GM21528 (cell line): ENCODE data around the gene COL12A1.

Source experiments
- ATAC-seq: cut with Tn5 transposase; IDR thresholded peaks from one replicate; pipeline ENCODE4 v1.9.1; 2021; ENCODE audit warnings: mild to moderate bottlenecking, moderate library complexity; ENCODE audit not compliant: unreplicated experiment, low FRiP score

Gene COL12A1

GRCh38 chr6:75070244-75070643 lies 135.6 kb downstream of the COL12A1 start:
- no peak for ATAC-seq

GRCh38 chr6:75065523-75065922 lies 140.3 kb downstream of the COL12A1 start:
- no peak for ATAC-seq

DNA sequence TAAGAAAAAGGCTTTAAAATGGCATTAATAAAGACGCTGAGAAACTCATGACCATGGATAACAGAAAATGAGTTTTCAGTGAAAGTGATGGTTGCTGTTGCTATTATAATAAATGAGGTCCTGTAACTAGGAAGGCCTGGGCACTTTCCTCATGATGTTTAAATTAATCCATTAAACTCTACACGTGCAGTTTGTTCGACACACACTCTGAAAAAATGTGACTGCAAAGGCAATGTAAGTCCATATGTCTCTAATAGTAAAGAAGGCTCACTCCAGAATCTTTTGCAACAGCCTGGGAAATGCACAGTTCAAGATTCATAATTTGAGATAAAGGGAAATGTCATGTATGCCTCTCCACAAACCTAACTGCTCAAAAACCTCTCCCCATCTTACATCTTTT lies 153.4 kb downstream of the COL12A1 start:
- ATAC-seq = no peak

DNA sequence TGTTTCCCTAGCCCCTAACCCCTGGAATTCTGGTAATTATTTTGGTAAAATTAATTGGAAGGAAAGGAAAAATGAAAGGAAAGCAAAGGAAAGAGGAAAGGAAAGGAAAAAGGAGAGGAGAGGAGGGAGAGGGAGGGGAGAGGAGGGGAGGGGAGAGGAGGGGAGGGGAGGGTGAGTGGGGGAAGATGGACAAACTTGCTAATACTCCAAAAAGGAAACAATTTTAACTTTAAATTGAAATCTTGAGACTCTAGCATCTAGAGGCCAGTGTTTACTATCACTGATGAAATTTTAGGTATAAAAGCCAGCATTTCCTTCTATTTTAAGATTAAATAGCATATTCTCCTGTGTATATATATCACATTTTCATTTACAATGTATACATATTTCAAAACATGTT lies 156.5 kb downstream of the COL12A1 start:
- ATAC-seq = no peak

GRCh38 chr6:75044846-75045245 lies 161.0 kb downstream of the COL12A1 start:
- ATAC-seq = no peak

DNA sequence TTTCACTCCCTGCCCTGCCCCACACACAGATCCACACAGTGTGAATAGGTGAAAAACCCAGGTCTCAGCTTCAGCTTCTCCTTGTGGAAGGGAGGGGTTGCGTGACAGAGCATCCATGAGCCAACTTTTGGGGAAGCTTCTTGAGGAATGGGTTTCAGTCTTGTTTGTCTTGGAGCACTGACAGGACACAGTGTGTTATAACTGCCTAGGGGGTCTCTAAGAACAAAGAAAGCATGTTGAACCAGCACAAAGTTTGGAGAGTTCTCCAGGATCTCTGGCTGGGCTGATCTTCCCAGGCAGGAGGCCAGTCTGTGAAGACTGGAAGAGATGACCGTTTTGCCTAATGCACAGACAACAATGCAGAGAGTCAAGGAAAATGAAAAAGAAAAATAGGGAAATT lies 164.5 kb downstream of the COL12A1 start:
- ATAC-seq = no peak
